NCI-H1694 (cell line): ENCODE data around the gene SH3BGRL3.

Experiments used
- DNase-seq: peaks from one replicate; lab custom pipeline; 2025; lab: John Stamatoyannopoulos, UW

SH3BGRL3 gene

GRCh38 chr1:26277719-26278118 lies 2.2 kb upstream of the SH3BGRL3 start:
- DNase-seq: no peak

DNA sequence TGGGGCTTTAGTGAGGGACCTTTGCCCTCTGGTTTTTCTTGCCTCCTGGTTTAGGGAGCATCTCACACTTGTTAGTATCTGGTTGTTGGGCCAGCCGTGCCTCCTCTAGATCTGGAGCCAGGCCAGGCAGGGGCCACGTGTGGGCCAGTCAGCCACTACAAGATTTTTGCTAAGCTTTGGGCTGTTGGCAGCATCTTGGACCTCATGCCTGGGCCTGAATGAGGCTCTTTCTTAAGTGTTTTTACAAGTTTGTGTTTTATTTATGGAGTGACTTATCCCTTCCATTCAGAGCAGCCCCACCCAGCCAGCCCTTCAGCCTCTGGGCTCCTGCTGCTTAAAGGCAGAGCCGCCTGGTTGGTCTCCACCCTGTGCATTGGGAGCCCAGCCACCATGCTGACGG lies 1.6 kb upstream of the SH3BGRL3 start:
- no peak for DNase-seq

DNA sequence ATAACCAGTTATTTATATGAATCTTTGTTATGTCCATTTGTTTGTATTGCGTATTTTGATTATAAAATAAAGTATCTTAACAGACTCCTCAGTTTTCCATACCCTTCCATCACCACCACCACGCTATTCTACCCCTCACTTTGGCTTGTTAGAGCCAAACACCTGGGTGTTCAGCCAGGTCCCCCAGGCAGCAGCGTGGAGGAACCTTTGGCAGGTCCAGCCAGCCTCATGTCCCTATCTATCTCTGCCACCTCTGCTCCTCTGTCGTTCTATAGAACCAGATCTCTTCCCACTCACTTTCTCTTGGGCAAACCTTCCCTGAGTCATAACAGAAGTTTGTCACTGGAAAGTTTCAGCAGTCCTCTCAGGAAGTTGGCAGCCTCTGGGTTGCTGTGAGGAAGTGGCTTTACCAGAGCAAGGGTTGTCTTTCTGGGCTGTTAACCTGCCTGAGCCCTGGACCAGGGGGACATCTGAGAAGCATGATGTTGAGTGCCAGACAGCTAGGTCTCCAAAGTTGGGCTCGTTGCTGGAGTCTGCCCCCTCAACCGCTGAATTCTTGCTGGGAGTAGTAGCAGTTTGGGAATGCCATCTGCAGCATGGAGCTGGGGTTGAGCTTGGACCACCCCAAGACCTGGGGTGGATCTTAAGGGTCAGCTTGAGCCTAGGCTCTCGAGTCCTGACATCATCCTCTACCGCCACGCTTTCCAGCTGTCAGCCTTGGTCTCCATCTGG lies 996 bp upstream of the SH3BGRL3 start:
- no peak for DNase-seq

GRCh38 chr1:26280333-26281042 lies 602 bp downstream of the SH3BGRL3 start:
- no peak for DNase-seq

DNA sequence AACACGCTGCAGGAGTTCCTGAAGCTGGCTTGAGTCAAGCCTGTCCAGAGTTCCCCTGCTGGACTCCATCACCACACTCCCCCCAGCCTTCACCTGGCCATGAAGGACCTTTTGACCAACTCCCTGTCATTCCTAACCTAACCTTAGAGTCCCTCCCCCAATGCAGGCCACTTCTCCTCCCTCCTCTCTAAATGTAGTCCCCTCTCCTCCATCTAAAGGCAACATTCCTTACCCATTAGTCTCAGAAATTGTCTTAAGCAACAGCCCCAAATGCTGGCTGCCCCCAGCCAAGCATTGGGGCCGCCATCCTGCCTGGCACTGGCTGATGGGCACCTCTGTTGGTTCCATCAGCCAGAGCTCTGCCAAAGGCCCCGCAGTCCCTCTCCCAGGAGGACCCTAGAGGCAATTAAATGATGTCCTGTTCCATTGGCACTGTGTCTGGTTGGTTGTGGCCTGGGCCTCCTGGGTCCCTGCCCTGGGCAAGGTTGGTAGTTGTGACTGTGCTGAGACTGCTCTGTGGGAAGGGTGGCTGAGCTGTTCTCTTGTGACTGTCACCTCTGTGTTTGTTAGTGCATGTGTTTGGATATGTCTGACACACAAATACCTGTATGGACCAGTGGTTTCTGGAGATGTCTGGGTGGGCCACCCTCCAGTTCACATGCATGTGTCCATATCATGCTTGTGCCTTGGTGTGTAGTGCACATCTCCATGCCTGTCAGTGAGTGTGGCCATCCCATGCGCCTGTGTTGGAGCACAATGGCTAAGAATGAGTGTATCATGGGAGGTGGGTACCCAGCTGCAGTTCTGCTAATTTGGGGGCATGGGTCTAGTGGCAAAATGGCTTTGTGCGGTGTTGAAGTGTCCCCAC lies 1.4 kb downstream of the SH3BGRL3 start:
- no peak for DNase-seq

DNA sequence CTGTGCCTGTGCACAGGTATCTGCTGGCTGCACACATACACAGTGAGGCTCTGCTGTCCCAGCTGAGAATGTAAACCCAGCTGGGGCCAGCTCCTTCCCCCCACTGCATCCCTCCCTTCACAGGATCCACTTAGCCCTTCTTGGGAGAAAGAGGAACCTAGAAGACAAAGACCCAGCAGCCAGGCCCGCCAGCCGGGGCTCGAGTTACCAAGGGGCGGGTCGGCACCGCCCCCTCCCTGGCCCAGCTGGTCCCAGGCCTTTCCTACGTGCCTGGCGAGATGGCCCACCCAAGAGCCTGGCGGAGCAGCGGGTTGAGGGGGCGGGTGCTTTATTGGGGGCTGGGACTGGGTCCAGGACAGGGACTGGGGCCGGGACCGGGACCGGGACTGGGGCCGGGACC lies 2.1 kb downstream of the SH3BGRL3 start:
- no peak for DNase-seq

DNA sequence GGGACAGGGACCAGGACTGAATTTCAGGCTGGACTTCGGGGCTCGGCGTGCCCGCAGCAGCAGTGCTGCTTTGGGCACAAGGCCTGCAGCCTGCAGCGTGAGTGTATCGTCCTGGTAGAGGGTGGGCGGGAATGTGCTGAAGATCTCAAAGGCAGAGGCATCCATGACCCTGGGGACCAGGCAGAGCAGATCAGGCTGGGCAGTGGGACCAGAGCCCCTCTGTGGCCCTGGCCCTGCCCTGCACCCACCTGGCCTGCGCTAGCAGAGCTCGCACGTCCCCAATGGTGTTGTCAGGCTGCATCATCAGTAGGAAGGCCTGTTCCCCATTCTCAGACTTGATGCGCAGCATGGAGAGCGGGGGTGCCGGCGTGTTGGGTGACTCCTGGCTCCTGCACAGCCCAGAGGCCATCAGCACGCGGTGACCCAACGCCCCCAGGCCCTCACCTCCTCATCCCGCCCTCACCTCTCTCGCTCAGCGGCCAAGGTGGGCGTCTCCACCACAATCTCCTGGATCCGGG lies 2.6 kb downstream of the SH3BGRL3 start:
- DNase-seq: no peak

DNA sequence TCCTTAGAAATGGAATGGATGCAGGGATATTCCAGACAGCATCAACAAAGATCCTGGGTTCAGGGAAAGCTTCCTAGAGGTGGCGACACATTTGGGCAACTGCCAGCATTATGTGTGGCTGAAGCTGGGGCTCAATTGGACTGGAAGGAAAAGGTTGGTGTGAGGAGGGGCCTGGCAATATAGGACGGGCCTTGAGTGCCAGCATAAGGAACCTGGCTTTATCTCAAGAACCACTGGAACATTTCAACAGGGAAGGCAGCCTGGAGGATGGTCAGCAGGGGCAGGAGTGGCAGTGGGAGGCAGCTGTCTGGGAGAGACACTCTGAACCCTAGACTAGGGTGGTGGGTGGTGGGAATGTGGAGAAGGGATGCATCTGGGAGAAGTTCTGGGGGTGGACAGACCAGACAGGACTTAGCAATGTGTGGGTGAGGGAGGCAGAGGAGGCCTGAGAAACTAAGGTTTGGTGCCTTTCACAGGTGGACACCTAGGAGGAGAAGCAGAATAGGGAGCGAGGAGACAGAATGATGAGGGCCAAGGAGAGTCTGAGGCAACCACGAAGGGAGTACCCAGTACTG lies 3.5 kb downstream of the SH3BGRL3 start:
- no peak for DNase-seq

DNA sequence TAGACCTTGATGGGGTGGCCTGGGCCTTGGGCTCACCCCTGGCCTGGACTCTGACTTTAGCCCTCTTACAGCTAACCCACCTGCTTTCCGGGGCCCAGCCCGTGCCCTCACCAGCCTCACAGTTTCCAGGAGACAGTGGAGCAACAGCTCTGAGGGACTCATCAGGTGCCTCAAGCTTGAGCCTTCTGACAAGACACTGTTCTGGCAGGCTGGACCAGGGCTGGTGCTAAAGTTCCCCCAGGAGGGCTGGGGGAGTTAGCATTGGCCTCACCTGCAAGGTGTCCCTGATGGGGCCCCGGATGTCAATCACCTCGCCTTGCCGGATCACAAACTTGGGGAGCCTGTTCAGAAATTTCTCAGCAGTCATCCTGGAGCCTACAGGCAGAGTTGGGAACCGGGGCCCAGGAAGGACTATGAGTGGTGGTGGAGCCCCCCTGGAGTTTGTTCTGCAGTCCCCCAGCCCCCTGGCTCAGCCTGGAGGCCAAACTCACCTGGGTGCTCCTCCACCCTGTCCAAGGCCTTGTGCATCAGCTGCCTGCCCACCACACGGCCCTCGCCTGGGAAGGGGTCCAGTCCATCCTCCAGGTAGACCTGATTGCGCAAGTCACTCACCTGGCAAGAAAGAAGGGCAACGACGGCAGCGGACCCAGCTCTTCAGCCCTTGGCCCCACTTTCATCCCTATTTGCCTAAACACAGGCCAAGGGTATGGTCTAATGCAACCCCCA lies 4.1 kb downstream of the SH3BGRL3 start:
- DNase-seq: no peak

DNA sequence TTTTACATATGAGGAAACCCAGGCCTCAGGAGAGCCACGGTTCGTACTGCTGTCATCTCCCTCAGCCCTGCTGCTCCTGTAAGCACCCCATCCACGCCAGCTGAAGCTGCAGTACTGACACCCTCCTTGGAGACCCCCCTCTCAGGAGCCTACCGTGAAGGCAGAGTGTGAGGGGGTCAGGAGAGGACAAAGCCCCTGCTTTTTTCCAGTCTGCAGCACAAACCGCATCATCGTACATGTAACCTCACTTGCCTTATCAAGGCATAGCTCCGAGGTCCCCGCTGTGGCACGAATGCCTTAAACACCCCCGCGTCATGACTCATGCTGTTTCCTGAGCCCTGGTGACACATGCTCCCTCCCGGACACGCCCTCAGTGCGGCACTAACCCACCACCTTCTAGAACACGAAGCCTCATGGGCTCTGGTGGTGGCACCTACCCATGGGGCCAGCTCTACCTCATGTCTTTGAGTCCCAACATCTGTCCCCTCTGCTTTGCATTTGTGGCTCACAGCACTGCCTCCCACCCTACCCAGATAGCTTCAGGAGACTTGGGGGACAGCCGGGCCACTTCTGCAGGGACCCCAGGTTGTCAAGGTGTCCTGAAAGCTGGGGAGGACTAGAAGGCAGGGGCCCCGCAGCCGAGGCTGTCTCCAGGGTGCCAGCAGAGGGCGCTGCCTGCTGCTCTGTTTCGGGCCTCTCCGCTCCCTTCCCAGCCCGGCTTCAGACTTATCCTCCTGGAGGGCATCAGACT lies 4.9 kb downstream of the SH3BGRL3 start:
- DNase-seq: peak; percentile 48

- peak; percentile 18 for DNase-seq
Observed at GRCh38 chr1:26285366-26286063, 5.6 kb downstream of the SH3BGRL3 start.

- DNase-seq: no peak
Observed at GRCh38 chr1:26286064-26286416, 6.2 kb downstream of the SH3BGRL3 start.

- DNase-seq: no peak
Observed at GRCh38 chr1:26287033-26287711, 7.3 kb downstream of the SH3BGRL3 start.

- no peak for DNase-seq
Observed at GRCh38 chr1:26287811-26288210, 7.9 kb downstream of the SH3BGRL3 start.

GRCh38 chr1:26288311-26288941 lies 8.5 kb downstream of the SH3BGRL3 start:
- no peak for DNase-seq

- DNase-seq: no peak
Observed at GRCh38 chr1:26289158-26290059, 9.5 kb downstream of the SH3BGRL3 start.

- no peak for DNase-seq
Observed at GRCh38 chr1:26290122-26290881, 10.4 kb downstream of the SH3BGRL3 start.
